Stimulated activated CD4-positive, alpha-beta T cell treated with anti-CD3 and anti-CD28 coated beads, Interleukin-2, amount 100 ng/mL, for 24 hours (primary cell): ENCODE results near the gene SZT2.
"Not testable (repeated sequence)": the region's sequence is repeated elsewhere in the genome, so short reads cannot be mapped to it uniquely, and the experiment has no call there.

Experiments used
- DNase-seq, 2 donors: peaks; one replicate each; pipeline ENCODE4 v3.0.0-alpha.2; 2020

SZT2 gene

DNA sequence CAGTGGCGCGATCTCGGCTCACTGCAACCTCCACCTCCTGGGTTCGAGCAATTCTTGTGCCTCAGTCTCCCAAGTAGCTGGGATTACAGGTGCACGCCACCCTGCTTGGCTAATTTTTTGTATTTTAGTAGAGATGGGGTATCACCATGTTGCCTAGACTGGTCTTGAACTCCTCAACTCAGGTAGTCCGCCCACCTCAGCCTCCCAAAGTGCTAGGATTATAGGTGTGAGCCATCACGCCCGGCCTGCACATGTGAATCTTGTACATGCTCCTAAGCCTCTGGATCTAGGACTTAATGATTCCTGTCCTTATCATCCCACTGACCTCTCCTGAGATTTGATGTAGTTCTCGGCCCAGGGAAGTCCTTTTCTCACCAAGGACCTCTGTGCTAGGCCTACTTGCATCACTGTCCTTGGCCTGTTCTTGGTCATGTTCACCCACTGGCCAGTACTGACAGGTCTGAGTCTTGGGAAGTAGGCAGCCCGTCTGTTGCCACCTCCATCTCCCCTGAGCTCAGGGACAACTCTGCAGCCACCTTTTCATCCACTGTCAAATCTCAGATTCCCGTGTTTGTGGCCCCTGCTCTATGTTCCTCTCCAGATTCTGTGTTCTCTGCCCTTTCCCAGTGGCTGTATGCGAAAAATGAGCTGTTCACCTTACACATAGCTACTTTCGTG, 54.6 kb downstream of the SZT2 start:
- DNase-seq = no peak

DNA sequence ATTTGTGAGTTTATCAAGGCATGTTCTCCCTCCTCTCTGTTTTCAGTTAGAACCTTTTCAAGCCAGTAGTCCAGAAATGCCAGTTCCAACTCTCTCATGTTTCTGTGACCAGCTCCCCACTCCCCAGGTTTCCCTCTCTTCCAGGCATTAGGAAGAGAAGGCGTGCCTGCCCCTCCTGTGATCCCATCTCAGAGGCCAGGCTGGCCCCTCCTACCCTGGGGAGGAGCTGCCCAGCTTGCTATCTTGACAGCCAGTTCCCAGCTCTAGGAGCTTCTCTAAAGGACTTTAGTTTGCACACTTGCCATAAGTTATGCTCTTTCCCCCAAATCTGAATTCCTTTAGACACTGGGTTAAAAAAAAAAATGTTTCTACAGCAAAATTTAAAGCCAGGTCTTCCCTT, 55.1 kb downstream of the SZT2 start:
- DNase-seq = no peak

DNA sequence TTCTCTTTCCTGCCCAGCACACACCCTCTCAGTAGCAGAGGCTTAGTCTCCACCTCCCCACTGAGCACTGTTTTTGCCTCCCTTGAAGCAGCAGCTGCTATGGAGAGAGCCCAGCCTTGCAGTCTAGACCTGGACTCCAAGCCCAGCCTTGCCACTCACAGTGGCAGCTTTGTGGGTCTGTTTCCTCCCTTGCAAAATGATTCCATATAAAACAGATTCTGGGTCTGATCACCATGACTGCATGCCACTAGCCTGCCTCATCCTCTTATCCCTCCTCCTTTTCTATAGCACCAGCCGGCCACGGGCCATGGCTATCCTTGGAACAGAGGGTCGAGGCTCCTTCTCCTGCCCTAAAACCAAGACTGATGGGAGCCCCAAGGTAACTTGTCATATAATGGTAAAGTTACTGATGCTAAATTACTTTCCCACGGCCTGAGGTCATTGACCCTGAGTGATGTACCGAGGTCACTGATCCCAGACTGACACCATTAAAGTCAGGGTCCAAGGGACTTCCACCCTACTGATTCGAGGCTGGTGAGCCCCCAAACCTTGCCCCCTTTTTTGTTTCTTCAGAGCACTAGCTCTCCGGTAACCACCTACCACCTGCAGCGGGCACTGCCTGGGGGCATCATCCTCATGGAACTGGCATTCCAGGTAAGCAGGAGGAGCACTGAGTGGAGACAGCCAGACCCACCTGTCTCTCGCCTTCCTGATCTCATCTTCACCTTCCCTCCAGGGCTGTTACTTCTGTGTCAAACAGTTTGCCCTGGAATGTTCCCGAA, 56.1 kb downstream of the SZT2 start:
- no peak for DNase-seq

DNA sequence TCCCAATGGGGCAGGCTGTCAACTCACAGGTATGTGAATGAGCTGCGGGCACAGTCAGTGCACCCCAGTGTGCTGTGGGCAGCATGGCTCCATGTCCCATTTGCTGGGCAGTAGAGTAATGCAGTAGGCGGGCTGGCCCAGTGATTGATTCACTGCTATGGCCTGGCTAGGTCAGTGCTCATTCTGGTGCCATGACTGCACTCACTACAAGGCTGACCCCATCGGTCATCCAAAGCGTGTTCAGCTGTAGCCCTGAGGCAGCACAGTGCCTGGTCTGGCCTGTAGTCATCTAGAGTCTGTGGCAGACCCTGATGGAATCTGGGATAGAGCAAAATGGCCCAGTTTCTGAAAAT, 56.7 kb downstream of the SZT2 start:
- no peak for DNase-seq

DNA sequence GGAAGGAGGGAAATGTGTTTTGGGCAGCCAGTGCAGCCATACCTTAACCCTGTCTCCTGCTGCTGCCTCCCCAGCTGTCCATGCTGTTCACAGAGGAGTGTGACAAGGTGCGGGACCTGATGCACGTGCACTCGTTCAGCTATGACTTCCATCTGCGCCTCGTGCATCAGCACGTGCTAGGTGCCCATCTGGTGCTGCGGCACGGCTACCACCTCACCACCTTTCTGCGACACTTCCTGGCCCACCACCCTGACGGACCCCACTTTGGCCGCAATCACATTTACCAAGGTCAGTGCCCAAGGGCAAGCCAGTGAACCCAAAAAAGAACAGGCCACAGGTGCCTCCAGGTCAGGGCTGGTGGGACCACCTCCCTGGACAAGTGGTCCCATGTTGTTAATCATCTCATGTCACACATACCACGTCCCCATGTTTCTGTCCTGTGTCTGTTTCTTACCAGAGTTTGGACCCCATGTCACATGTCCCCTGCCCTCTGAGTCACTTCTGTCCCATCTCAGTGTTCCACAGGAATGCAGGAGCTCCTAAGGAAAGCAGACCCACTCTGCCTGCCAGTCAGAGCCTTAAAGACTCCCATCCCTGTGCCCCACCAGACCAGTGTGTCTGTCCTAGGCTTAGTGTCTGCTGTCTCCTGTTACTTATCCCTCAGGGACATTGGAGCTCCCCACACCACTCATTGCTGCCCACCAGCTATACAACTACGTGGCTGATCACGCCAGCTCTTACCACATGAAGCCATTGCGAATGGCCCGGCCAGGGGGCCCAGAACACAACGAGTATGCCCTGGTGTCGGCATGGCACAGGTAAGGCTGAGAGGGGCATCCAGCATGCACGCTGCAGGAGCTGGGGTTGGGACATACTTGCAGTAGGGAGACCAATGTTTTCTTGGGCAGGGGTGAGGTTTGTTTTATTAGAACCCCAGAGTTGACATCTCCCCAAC, 57.5 kb downstream of the SZT2 start:
- no peak for DNase-seq

DNA sequence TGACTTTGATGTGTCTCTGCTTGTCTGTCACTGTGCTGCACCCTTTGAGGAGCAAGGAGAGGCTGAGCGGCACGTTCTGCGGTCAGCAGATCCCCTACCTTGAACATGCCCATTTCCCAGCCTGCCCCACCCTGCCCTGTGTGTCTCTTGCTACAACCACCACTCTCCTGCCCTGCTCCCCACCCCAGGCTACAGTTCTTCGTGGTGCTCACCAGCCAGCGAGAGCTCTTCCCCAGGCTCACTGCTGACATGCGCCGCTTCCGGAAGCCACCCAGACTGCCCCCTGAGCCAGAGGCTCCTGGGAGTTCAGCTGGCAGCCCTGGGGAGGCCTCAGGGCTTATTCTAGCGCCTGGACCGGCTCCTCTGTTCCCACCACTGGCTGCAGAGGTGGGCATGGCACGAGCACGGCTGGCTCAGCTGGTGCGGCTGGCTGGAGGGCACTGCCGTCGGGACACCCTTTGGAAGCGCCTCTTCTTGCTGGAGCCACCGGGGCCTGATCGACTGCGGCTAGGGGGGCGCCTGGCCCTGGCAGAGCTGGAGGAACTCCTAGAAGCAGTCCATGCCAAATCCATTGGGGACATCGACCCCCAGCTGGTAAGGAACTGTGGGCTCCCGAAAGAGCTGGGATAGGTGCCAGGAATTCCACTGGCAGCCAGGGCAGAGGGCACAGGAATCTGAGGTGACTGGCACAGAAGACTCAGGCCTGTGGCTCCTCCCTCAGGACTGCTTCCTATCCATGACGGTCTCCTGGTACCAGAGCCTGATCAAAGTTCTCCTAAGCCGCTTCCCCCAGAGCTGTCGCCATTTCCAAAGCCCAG, 58.4 kb downstream of the SZT2 start:
- no peak for DNase-seq

DNA sequence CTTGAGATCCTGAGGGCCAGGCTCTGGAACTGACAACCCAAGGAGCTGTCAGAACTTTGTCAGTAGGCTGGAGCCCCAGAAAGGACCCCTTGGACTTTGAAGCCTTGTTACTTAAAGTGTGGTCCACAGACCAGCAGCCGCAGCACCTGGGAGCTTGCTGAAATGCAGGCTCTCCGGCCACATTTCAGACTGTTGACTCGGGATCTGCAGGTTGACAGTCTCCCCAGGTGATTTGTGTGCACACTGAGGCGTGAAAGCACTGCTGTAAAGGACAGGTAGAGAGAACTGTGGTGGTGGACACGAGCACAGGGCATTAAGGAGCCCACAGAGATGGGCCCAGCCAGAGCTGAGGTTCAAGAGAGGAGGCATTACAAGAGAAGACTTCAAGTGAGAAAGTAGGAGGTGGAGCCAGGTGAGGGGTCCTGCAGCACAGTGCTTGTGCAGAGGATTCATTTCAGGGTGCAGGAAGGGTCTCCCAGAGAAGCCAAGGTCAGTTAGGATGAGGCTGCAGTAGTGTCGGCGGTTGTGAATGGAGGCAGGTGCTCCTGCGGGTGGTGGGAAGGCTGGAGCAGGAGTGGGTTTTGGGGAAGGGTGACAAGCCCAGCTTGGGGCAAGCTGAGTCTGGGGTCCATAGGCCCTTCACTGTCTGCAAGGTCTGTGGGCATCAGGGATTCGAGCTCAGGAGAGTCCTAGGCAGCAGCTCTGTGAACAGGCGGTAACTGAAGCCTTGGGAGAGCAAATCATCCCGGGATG, 59.4 kb downstream of the SZT2 start:
- no peak for DNase-seq

DNA sequence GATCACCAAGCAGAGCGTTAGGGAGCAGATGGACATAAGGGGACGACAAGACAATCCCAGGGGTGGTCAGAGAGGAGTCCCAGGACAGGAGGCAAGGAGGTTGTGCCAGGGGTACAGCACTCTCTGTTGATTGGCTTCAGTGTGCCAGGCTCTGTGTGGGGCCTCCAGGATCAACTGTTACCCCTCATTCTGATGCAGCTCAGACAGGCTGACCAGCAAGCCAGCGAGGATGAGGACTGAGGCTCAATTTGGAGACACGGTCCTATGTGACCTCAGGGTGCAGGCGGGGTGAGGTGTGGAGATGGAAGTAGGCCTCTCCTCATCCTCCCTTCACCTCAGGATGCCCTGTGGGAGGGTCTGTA, 60.0 kb downstream of the SZT2 start:
- no peak for DNase-seq

DNA sequence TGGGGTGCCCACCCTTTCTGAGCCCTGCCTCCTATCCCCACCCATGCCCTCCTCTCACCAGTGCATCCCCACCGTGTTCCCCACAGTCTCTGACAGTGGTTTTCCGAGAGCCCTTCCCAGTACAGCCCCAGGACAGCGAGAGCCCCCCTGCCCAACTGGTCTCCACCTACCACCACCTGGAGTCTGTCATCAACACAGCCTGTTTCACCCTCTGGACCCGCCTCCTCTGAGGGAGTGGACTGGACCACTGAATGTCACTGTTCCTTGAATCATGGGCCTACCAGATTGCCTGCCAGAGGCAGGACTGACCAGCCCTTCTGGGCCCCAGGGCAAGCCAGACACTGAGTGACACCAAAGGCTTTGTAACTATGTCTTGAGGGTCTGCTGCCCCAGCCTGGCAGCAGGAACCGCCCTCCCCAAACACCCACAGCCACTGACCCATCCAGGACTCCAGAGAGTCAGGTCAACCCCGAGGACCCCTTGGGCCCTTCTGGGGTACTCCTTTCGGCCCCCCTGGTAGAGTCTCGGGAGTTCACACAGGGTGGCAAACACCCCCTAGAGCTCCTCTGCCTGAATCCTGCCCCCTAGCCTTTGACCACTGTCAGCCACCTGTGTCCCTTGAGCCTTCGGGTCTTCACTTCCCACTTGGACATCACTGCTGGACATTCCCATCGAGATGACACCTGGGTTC, 60.7 kb downstream of the SZT2 start:
- DNase-seq = no peak

DNA sequence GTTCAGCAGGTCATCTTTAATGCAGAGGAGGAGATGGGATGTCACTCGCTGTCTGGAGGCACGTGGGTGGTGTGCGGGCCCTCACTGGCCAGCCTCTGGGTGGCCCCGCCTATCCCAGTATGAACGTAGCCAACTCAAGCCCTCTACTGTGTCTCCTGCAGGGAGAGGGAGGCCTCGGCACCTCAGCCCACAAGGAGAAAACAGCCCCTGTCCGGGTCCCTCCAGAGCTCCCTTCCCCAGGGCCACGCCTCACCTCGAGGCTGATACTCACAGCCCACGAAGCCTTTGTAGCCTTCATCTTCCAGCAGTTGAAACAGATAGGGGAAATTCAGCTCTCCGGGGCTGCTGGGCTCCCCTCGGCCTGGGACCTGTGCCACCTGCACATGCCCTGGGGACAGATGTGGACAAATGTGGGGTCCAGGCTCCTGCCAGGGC, 61.5 kb downstream of the SZT2 start:
- DNase-seq = no peak

DNA sequence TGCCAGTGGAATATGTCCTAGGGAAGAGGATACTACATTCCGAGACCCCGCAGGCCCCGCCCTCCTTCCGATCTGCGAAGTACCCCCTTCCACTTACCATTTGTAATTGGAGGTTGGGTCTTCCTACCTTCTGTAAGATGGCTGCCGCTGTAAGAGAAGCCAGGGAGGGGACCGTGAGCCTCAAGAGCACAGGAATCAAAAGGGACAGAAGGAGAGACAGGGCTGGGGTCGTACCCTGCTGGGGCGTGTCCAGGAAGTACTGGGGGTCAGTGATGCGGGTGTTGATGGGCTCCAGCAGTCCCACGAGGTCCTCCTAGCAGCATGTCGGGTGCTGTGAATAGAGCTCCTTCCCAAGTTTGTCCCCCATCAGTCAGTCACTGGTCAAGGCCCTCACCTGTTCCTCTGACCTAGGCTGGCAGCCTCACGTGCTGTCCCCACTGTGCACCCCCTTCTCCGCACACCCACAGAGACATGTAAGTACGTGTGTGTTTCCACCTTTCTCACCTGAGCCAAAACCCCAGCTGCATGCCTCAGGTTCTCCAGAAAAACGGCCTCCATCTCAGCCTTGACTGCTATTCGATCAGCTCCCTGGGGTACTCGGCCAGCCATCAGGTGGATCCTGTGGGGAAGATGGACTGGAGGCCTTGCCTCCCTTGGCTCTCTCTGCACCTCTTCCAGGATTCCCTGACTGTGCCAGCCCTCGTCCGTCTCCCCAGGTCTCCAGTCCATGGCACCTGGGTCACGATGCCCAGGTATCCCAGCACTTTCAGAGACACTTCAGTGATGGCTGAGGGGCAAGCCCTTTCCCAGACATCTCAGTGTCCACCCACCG, 62.2 kb downstream of the SZT2 start:
- DNase-seq = no peak

DNA sequence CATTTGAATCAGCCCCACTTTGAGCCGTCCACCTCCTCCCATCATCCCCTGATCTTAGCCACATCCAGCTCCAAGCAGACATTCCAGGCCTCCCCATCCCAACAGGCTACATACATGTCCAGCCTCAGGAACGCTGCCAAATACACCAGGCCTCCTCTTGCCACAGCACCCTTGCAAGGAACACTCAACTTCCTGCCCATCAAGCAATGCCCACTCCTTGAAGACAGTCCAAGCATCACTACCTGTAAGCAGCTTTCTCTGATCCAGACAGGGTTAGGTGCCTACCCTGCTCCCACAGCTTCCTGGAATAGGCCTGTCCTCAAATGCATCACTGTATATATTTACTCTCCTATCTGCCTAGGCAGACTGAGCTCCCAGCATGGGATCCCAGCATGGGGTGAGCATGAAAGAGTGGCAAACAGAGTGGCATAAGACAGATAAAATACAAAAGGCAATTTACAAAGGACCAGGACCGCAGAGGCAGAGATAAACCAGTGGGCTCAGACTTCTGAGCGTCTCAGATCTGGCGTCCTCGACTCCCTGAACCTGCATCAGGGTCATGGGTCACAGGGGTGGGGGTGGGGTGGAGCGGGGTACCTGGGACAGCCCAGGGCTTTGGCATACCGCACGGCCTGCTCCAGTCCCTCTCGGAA, 63.2 kb downstream of the SZT2 start:
- DNase-seq = no peak

DNA sequence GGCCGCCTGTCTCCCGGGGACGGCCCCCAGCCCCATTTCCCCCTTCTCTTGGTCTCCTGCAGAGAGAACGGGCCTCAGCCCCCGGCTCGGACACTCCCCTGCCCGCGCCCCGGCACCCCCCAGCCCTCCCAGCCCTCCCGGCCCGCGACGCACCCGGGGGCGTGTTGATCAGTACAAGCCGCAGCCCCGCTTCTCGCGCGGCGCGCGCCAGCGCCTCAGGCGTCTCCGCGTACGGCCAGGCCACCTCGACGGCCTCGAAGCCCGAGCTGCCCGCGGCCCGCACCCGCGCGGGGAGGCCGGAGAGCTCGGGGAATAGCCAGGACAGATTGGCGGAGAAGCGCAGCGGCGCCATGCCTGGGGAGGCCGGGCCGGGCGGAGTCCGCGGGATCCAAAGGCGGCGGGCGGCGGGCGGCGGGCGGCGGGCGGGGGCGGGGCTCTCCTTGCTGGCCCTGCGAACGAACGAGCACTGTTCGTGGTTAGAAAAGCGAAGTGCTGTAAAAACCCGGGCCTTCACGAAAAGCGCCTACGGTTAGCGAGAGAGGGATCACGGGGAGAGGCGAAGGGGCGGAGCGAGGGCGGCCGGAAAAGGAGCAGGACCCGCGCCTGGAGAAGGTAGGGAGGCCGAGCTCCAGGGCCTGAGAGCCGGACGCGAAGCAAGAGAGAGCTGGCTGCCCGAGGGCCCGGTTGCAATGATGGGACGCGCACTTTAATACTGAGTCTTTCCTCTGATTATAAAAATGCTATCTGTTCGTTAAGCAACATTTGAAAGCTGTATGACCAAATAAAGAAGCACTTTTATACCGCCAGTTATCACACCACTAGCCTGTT, 64.0 kb downstream of the SZT2 start, which contains the start of gene HYI:
Gene HYI (minus strand): TSS at position 490 of the 828 bp plus-strand sequence. CDS start 138 bp downstream, at position 352.
- peak; percentile 71 to 77 for DNase-seq

DNA sequence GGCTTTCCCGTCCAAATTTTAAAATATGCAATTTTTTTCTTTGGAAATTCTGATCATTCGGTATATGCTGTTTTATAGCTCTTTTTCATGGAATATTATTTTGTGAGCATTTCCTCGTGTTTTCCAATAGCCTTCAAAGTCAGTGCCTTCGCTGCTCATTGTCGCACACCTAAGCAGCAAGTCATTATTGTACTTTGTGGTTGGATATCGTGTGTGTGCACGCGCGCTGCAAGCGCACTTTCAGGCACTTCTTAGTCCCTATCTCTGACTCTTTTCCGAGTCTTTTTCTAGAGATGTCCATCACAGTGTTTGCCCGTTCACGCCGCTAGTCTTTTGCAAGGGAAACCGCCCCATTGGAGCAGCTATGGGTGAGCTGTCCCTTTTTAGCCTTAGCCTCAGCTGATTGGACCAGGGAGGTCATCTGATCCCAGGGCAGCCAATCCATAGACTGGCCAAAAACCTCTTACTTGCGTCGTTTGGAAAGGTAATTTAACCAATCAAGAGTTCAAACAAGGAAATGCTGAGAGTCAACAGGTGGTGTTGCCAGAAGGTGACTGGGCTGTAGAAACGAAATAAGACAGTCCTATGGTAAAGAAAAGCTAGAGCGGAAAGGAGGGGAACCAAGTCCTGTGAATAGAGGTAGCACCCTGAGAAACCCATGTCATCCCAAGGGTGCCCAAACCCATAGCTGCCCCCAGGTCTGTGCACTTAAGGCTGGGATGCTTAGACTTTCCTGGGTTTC, 64.7 kb downstream of the SZT2 start:
- DNase-seq = peak; percentile 60 to 61

DNA sequence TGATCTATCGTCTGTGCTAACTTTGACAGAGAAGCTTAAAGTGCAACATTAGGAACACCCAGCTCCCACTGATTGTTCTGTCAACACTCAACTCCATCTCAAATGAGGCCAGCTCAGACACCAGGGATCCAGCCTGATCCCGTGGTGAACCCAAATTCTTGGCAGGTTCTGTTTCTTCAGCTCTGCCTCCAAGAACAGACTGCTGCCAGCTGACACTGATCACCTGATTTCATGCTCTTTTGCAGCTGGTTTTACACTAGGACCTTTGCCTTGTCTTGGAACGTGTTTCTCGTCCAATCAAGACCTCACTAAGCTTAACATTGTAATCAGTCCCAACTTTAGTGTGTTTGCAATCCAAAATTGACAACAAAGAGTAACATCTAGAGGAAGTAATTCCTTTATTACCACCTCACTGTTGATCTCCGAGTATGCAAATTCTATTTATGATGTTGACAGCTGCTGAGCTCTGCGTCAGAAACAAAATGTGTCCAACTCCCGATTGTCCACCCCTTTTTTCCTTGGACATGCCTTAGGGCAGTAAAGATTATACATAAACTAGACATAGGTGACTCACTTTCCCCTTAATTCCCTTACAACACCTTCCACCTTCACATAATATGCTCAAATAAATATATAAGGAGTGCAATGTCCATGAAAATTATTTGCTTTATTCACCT, 65.7 kb downstream of the SZT2 start:
- peak in 1 of 2 donors; percentile 14 for DNase-seq

DNA sequence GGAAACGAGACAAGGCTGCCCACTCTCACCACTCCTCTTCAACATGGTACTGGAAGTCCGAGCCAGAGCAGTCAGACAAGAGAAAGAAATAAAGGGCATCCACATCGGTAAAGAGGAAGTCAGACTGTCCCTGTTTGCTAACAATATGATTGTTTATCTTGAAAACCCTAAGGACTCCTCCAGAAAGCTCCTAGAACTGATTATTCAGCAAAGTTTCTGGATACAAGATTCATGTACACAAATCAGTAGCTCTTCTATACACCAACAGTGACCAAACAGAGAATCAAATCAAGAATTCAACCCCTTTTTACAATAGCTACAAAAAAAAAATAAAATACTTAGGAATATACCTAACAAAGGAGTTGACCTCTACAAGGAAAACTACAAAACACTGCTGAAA, 68.7 kb downstream of the SZT2 start:
- DNase-seq = not testable (repeated sequence)

DNA sequence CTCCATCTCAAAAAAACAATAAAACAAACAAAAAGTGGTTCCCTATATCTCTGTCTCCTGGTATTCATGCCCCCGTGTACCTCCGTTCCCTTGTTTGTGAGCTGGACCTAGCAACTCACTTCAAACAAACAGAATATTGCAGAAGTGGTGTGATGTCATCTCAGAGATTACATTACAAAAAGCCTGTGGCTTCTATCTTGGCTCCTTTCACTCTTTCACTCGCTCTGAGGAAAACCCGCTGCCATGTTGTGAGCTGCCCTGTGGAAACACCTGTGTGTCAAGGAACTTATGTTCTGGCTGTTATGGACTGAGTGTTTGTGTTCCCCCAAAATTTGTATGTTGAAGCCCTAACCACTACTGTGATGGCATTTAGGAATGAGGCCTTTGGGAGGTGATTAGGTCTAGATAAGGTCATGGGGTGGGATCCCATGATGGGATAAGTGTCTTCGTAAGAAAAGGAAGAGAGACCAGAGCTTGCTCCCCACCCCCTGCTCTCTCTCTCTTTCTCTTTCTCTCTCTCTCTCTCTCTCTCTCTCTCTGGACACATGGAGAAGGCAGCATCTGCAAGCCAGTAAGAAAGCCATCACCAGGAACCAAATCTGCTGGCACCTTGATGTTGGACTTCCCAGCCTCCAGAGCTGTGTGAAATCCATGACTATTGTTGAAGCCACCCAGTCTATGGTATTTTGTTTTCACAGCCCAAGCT, 71.4 kb downstream of the SZT2 start:
- no peak for DNase-seq
